ENCODE results near the gene ZNF625.

The ZNF625 gene

DNA sequence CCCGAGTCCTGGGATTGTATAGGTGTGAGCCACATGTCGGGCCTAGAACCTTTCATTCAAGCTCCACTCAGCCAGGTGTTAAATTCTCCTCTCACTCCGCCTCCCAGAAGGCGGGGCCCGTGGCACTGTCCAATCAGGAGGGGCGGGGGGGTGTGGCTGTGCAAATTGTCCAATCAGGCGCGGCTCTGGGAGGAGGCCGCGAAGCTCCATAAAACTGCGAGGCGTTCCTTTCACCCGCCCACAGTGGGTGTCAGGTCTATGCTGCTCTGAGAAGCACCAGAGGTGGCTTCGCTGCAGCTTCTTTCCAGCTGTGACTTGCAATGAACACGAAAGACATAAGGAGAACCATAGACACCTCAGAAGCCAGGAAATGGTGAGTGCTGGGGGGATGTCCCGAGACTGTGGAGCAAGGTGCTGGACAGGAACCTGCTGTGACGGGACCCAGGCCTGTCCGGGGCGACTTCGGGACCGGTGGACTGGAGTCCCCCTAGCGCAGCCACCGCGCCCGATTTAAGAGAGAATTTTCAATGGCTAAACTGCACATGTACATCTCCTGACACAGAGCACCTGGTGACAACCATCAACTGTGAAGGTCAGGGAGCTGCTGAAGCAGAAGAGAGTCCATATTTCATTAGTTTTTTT lies 3.4 kb upstream of the ZNF625 start:
- TF ChIP-seq, protein P1, sequence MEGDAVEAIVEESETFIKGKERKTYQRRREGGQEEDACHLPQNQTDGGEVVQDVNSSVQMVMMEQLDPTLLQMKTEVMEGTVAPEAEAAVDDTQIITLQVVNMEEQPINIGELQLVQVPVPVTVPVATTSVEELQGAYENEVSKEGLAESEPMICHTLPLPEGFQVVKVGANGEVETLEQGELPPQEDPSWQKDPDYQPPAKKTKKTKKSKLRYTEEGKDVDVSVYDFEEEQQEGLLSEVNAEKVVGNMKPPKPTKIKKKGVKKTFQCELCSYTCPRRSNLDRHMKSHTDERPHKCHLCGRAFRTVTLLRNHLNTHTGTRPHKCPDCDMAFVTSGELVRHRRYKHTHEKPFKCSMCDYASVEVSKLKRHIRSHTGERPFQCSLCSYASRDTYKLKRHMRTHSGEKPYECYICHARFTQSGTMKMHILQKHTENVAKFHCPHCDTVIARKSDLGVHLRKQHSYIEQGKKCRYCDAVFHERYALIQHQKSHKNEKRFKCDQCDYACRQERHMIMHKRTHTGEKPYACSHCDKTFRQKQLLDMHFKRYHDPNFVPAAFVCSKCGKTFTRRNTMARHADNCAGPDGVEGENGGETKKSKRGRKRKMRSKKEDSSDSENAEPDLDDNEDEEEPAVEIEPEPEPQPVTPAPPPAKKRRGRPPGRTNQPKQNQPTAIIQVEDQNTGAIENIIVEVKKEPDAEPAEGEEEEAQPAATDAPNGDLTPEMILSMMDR (IDR thresholded peaks at IDR 0.05; ENCODE audit: low read depth, low read length): no peak
- no peak for DNase-seq (ENCODE audit: low read depth in 2 of 2)
- H3K4me3 ChIP-seq (replicated peaks in 1 of 2; ENCODE audit: low read depth in 2 of 2, low read length in 2 of 2): no peak overlapping the region

DNA sequence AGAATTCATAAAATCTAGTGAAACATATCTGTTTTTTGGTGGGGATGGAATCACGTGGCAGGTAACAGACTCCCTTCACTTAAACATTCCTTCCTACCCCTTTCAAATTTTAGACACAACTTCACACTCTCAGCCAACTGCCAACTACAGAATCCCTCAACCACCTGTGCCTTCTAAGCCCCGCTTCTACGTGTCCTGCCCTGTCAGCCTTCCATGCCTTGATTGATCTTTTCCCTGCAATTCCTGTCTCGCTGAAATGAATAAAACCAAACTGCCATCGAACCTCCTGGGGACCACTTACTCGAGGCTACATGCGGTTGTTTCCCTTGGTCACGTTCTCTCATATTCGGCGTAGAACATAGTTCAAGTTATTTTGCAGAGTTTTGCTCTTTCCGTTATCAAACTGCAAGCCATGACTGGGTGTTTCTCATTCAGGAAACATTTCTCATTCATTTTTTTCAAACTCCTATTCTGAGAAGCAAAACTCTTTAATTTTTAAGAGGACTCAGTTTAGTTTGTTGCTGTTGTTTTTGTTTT lies 1.1 kb downstream of the ZNF625 start:
- H3K4me3 ChIP-seq (replicated peaks in 1 of 2; ENCODE audit: low read depth in 2 of 2, low read length in 2 of 2): peak overlapping the region; percentile 76 to 87
- TF ChIP-seq, protein P1 (IDR thresholded peaks at IDR 0.05; ENCODE audit: low read depth, low read length): no peak
- peak in 1 of 2 donors; percentile 9 for DNase-seq (ENCODE audit: low read depth in 2 of 2)

DNA sequence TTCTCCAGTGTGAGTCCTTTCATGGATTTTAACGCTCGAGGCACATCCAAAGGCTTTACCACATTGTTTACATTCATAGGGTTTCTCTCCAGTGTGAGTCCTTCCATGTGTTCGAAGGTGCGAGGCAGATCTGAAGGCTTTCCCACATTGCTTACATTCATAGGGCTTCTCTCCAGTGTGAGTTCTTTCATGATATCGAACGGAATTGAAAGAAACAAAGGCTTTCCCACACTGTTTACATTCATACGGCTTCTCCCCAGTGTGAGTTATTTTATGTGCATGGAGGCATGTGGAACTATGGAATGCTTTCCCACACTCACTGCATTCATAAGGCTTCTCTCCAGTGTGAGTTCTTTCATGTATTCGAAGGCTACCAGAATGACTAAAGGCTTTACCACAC lies 11.2 kb downstream of the ZNF625 start:
- TF ChIP-seq, protein P1 (IDR thresholded peaks at IDR 0.05; ENCODE audit: low read depth, low read length): no peak

DNA sequence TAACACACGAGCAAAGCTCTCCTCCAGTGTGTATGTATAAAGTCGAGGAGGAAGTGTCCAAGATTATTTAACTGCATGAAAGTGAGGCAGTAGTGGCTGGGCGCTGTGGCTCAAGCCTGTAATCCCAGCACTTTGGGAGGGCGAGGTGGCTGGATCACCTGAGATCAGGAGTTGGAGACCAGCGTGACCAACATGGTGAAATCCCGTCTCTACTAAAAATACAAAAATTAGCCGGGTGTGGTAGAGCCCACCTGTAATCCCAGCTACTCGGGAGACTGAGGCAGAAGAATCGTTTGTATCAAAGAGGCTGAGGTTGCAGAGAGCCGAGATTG lies 15.2 kb downstream of the ZNF625 start:
- DNase-seq (ENCODE audit: low read depth in 2 of 2): no peak
- no peak overlapping the region for H3K4me3 ChIP-seq (replicated peaks in 1 of 2; ENCODE audit: low read depth in 2 of 2, low read length in 2 of 2)
- TF ChIP-seq, protein P1 (IDR thresholded peaks at IDR 0.05; ENCODE audit: low read depth, low read length): no peak

More for the DNA sequence above, 11.2 kb downstream of the ZNF625 start:
- no peak for DNase-seq (ENCODE audit: low read depth in 2 of 2)
- no peak overlapping the region for H3K4me3 ChIP-seq (replicated peaks in 1 of 2; ENCODE audit: low read depth in 2 of 2, low read length in 2 of 2)

DNA sequence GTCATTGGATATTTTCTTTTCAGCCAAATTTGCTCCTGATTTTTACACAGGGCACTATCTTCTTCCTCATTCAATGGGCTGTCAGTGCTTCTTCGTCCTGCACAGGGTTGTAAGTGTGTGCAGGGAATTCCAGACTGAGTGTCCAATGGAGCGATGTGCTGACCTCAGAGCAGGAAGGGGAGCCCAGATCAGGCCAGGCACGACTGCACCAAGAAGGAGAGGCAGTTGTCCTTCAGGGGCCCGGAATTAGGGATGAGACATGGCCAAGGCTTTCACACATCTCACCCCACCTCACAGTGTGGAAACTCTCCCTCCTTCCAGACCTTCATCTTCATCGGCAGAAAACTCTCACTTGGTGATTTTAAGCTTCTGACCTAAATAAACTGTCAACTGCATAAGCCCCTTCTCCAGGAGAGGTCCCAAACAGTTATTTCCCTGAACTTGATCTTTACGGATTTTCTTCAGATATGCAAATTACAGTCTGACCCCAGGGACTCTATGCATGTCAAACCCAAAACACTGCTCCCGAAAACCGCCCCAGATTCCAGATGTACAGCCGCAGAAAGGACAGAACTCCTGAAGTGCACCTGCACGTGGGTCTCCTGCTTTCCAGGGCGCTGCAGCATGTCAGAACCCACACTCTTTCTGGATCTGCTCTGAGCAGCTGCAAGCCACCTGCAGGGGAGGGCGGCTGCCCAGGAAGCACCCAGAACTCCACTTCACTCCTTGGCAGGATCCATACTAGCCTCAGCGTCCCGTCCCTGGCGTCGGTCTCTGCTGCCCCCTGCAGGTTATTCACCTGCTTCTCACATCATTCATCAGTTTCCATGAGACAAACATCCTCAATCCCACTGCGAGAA lies 15.8 kb downstream of the ZNF625 start:
- peak; percentile 88 to 90 for DNase-seq (ENCODE audit: low read depth in 2 of 2)
- H3K4me3 ChIP-seq (replicated peaks in 1 of 2; ENCODE audit: low read depth in 2 of 2, low read length in 2 of 2): peak overlapping the region; percentile 77 to 83
- TF ChIP-seq, protein P1 (IDR thresholded peaks at IDR 0.05; ENCODE audit: low read depth, low read length): peak; percentile 86

DNA sequence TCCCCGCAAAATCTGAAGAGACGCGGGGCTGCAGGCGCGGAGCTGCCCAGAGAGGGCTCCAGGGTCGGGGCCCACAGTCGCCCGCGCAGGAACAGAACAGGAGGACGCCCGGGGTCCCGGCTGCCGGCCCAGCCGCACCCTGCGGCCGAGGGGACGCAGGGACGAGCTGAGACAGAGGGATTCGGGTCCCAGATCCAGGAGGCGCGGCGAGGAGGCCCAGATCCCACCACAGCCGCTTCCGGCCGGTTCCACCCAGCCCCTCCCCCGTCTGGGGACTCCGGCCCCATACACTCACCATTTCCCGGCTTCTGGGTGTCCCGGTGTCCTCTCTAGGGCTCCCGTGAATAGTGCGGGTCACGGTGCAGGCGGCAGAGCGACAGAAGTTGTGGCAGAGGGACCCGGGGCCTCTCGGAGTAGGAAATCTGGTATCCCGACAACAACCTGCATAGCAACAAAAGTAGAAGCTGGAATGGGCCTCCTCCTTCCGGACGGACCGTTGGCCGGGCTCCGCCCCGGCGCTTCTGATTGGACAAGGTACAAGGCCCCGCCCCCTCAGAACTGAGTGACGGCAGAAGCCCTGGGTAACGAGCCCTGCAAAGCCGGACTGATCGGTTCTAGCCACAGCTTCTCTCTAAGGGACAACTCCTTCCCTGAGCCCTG lies 16.5 kb downstream of the ZNF625 start, which contains the start of gene ZNF20:
TSS of gene ZNF20 (minus strand) at position 466 of the 660 bp plus-strand sequence. CDS start at position 298, 168 bp downstream.
- TF ChIP-seq, protein P1 (IDR thresholded peaks at IDR 0.05; ENCODE audit: low read depth, low read length): no peak
- DNase-seq (ENCODE audit: low read depth in 2 of 2): peak; percentile 94 to 95
- peak within 1 kb of the TSS; percentile 77 to 83 for H3K4me3 ChIP-seq (replicated peaks in 1 of 2; ENCODE audit: low read depth in 2 of 2, low read length in 2 of 2)

All from cardiac fibroblast (primary cell).